ENCODE data around the gene CGRRF1. TPM values are rescaled to one million over a fixed set of nuclear protein-coding genes. Genes with fewer than 3 reads are reported as not detected.

CGRRF1 gene
- total RNA-seq, 1 donor from 2014 or later, result 16.6 TPM

- DNase-seq (ENCODE audit: low read depth), result no peak
- H3K27me3 Mint-ChIP-seq (ENCODE audit: low read depth, unreplicated experiment), result peaks cover 2% of the 10 kb centered on the region
- H2AFZ ChIP-seq (ENCODE audit: low read depth, low read length), result no peak overlapping the region
- peaks cover 2% of the 10 kb centered on the region for H3K9me3 Mint-ChIP-seq (ENCODE audit: unreplicated experiment)
- H4K20me1 ChIP-seq (ENCODE audit: insufficient read depth, low read length), result no peaks in the 10 kb centered on the region
- H3K27ac Mint-ChIP-seq (ENCODE audit: unreplicated experiment), result no peak overlapping the region
- H3K4me1 ChIP-seq (ENCODE audit: insufficient read depth, low read length), result no peaks in the 10 kb centered on the region
- H3K4me3 ChIP-seq (ENCODE audit: insufficient read depth, low read depth, low read length), result no peak overlapping the region
- no peak overlapping the region for H3K4me2 ChIP-seq (ENCODE audit: low read length)
- H3K27me3 ChIP-seq (ENCODE audit: insufficient read depth, low read length), result no peaks in the 10 kb centered on the region
- TF ChIP-seq CTCF (IDR thresholded peaks at IDR 0.05; ENCODE audit: insufficient read depth, low read depth, low read length) (no peak), EZH2 (IDR thresholded peaks at IDR 0.05; ENCODE audit: insufficient read depth, low read length) (no peak)
- no peaks in the 10 kb centered on the region for H3K4me1 Mint-ChIP-seq (ENCODE audit: low read depth, unreplicated experiment)
- no peaks in the 10 kb centered on the region for H3K79me2 ChIP-seq (ENCODE audit: insufficient read depth, low read length)
- H3K9ac ChIP-seq (ENCODE audit: low read length), result no peak overlapping the region
- peaks cover 6% of the 10 kb centered on the region for H3K36me3 Mint-ChIP-seq (ENCODE audit: low read depth, unreplicated experiment)
- H3K36me3 ChIP-seq (ENCODE audit: insufficient read depth, low read length), result no peaks in the 10 kb centered on the region
- H3K4me3 Mint-ChIP-seq (ENCODE audit: unreplicated experiment), result no peak overlapping the region
- H3K9me3 ChIP-seq (ENCODE audit: insufficient read depth, low read depth, low read length), result no peaks in the 10 kb centered on the region
- no peak for FAIRE-seq
- no peak overlapping the region for H3K27ac ChIP-seq (ENCODE audit: low read depth, low read length)
These were observed 38.8 kb downstream of the CGRRF1 start for GRCh38 chr14:54548491-54548890.

DNA sequence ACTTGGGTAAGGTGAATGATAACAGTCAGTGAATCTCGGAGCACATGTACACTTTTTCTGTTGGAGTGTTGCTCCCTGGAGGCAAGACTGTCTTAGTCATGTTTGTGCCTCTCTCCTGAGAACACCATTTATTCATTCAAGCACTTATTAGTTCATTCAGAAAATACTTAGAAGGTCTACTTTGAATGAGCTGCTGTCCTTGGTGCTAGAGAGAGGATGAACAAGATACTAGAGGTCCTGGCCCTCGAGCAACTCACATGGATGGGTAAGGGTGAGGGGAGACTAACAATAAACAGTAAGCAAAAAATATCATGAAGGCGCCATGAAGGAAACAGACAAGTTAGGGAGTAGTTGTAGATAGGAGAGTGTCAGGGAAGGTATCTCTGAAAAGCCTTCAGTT, 40.2 kb downstream of the CGRRF1 start:
- no peak overlapping the region for H3K4me3 ChIP-seq (ENCODE audit: insufficient read depth, low read depth, low read length)
- H2AFZ ChIP-seq (ENCODE audit: low read depth, low read length), result no peak overlapping the region
- peaks cover 2% of the 10 kb centered on the region for H3K9me3 Mint-ChIP-seq (ENCODE audit: unreplicated experiment)
- TF ChIP-seq EZH2 (IDR thresholded peaks at IDR 0.05; ENCODE audit: insufficient read depth, low read length) (no peak), CTCF (IDR thresholded peaks at IDR 0.05; ENCODE audit: insufficient read depth, low read depth, low read length) (no peak)
- H3K27ac ChIP-seq (ENCODE audit: low read depth, low read length), result no peak overlapping the region
- H4K20me1 ChIP-seq (ENCODE audit: insufficient read depth, low read length), result no peaks in the 10 kb centered on the region
- no peaks in the 10 kb centered on the region for H3K79me2 ChIP-seq (ENCODE audit: insufficient read depth, low read length)
- no peak overlapping the region for H3K4me2 ChIP-seq (ENCODE audit: low read length)
- no peak overlapping the region for H3K9ac ChIP-seq (ENCODE audit: low read length)
- FAIRE-seq (peak; percentile 76), DNase-seq (ENCODE audit: low read depth) (no peak)
- no peaks in the 10 kb centered on the region for H3K36me3 ChIP-seq (ENCODE audit: insufficient read depth, low read length)
- H3K27ac Mint-ChIP-seq (ENCODE audit: unreplicated experiment), result no peak overlapping the region
- H3K4me1 ChIP-seq (ENCODE audit: insufficient read depth, low read length), result no peaks in the 10 kb centered on the region
- peaks cover 6% of the 10 kb centered on the region for H3K36me3 Mint-ChIP-seq (ENCODE audit: low read depth, unreplicated experiment)
- no peaks in the 10 kb centered on the region for H3K4me1 Mint-ChIP-seq (ENCODE audit: low read depth, unreplicated experiment)
- H3K9me3 ChIP-seq (ENCODE audit: insufficient read depth, low read depth, low read length), result no peaks in the 10 kb centered on the region
- H3K4me3 Mint-ChIP-seq (ENCODE audit: unreplicated experiment), result no peak overlapping the region
- H3K27me3 Mint-ChIP-seq (ENCODE audit: low read depth, unreplicated experiment), result peaks cover 2% of the 10 kb centered on the region
- no peaks in the 10 kb centered on the region for H3K27me3 ChIP-seq (ENCODE audit: insufficient read depth, low read length)

DNA sequence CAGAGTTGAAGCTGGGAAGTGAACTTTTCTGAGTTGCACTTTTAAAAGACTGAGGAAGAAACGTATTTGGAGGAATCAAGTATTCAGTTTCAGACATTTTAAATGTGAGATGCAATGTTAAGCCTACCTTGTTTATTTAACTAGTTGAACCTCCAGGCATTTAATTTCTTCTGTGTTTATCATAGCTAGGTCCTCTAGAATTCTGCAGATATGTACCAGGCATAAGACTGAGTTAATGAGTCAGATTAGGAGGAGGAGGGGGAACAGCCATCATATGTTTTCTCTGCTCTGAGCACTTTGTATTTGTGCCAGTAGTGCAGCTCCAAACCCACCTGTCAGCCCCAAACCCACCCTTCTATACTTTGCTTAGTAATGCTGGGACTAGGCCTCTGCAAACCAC, 40.8 kb downstream of the CGRRF1 start:
- H3K36me3 Mint-ChIP-seq (ENCODE audit: low read depth, unreplicated experiment), result peaks cover 6% of the 10 kb centered on the region
- H3K27ac Mint-ChIP-seq (ENCODE audit: unreplicated experiment), result no peak overlapping the region
- Histone ChIP-seq H3K4me3 (ENCODE audit: insufficient read depth, low read depth, low read length) (no peak overlapping the region), H3K36me3 (ENCODE audit: insufficient read depth, low read length) (no peaks in the 10 kb centered on the region), H3K9me3 (ENCODE audit: insufficient read depth, low read depth, low read length) (no peaks in the 10 kb centered on the region), H2AFZ (ENCODE audit: low read depth, low read length) (no peak overlapping the region), H3K4me2 (ENCODE audit: low read length) (no peak overlapping the region), H4K20me1 (ENCODE audit: insufficient read depth, low read length) (no peaks in the 10 kb centered on the region), H3K9ac (ENCODE audit: low read length) (no peak overlapping the region), H3K27ac (ENCODE audit: low read depth, low read length) (no peak overlapping the region), H3K79me2 (ENCODE audit: insufficient read depth, low read length) (no peaks in the 10 kb centered on the region), H3K4me1 (ENCODE audit: insufficient read depth, low read length) (no peaks in the 10 kb centered on the region), H3K27me3 (ENCODE audit: insufficient read depth, low read length) (no peaks in the 10 kb centered on the region)
- peaks cover 2% of the 10 kb centered on the region for H3K9me3 Mint-ChIP-seq (ENCODE audit: unreplicated experiment)
- FAIRE-seq, result no peak
- H3K27me3 Mint-ChIP-seq (ENCODE audit: low read depth, unreplicated experiment), result peaks cover 2% of the 10 kb centered on the region
- DNase-seq (ENCODE audit: low read depth), result no peak
- H3K4me1 Mint-ChIP-seq (ENCODE audit: low read depth, unreplicated experiment), result no peaks in the 10 kb centered on the region
- no peak overlapping the region for H3K4me3 Mint-ChIP-seq (ENCODE audit: unreplicated experiment)
- TF ChIP-seq CTCF (IDR thresholded peaks at IDR 0.05; ENCODE audit: insufficient read depth, low read depth, low read length), result no peak
- no peak for TF ChIP-seq EZH2 (IDR thresholded peaks at IDR 0.05; ENCODE audit: insufficient read depth, low read length)

Data from astrocyte (in vitro differentiated cells and primary cell).